ENCODE results near the gene SLC7A10.

SLC7A10 gene

DNA sequence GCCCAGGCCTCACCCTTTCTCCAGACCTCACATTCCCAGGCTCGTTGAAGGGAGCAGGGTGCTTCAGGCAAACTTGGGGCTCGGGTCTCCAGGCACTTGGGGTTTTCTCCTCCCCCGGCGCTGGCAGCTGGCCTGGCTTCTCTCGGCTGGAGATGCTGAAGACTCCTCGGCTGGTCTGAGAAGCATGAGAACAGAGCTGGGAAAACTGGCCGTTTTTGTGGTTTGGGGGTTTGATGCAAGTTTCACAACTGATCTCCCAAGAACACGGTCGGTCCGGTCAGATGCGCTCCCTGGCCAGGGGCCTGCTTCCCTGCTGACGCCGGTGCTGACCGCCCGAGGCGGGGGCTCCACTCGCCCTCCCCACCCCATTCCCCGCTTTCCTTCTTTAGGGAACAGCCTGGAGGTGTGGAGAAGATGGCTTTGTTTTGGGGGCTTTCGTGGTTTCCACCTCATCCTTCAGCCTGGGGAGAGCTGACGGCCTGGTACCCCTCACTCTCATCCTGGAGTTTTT lies 41.4 kb upstream of the SLC7A10 start:
- H3K4me3 ChIP-seq (ENCODE audit: low read depth, low read length, poor library complexity, severe bottlenecking) = no peak overlapping the region
- H3K36me3 ChIP-seq (ENCODE audit: insufficient read depth, low read length) = no peaks in the 10 kb centered on the region
- H3K9me2 ChIP-seq (ENCODE audit: low read depth, low read length) = no peaks in the 10 kb centered on the region
- H2AFZ ChIP-seq (ENCODE audit: low read length) = no peak overlapping the region
- H3K27ac ChIP-seq (ENCODE audit: low read depth, low read length, poor library complexity, severe bottlenecking) = no peak overlapping the region
- H3K9me3 ChIP-seq (ENCODE audit: low read length) = no peaks in the 10 kb centered on the region
- no peaks in the 10 kb centered on the region for H3K4me1 ChIP-seq (ENCODE audit: insufficient read depth, low read length, severe bottlenecking)
- no peaks in the 10 kb centered on the region for H3K27me3 ChIP-seq (ENCODE audit: insufficient read depth, low read length)
- no peak overlapping the region for H3K4me2 ChIP-seq (ENCODE audit: low read length)
- no peak overlapping the region for H3K9ac ChIP-seq (ENCODE audit: low read length)
- H3F3A ChIP-seq (ENCODE audit: insufficient read depth, low read length) = no peaks in the 10 kb centered on the region
- no peaks in the 10 kb centered on the region for H3K79me2 ChIP-seq (ENCODE audit: insufficient read depth, low read length)
- no peak for TF ChIP-seq EZH2 (IDR thresholded peaks at IDR 0.05; ENCODE audit: borderline replicate concordance, low read length)
- TF ChIP-seq, protein P1, sequence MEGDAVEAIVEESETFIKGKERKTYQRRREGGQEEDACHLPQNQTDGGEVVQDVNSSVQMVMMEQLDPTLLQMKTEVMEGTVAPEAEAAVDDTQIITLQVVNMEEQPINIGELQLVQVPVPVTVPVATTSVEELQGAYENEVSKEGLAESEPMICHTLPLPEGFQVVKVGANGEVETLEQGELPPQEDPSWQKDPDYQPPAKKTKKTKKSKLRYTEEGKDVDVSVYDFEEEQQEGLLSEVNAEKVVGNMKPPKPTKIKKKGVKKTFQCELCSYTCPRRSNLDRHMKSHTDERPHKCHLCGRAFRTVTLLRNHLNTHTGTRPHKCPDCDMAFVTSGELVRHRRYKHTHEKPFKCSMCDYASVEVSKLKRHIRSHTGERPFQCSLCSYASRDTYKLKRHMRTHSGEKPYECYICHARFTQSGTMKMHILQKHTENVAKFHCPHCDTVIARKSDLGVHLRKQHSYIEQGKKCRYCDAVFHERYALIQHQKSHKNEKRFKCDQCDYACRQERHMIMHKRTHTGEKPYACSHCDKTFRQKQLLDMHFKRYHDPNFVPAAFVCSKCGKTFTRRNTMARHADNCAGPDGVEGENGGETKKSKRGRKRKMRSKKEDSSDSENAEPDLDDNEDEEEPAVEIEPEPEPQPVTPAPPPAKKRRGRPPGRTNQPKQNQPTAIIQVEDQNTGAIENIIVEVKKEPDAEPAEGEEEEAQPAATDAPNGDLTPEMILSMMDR (IDR thresholded peaks at IDR 0.05; ENCODE audit: low read length) = no peak
- no peaks in the 10 kb centered on the region for H4K20me1 ChIP-seq (ENCODE audit: insufficient read depth, low read length)

DNA sequence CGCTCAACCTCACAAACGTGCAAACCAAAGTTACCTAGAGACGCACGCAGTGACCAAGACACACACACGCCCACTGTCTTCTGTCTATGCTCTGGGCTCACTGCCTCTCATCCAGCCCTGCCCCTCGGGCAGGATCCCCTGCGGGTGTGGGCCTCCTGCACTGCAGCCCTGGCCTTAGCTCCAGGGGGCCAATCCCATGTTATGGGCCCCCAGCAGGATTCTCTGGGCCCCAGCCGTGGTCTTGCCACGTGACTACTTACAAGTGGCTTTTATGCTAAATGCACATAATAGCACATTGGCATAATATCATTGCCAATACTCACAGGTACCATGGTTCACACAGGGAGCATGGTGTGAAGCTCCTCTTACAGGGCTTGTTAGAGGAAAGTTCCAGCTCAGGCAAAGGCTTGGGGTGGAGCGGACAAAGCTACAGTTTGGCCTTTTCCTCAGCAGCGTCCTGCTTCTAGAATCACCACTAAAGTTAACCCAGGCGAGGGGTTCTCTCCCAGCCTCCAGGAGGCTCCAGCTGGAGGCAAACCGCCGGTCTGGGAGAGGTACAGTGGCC lies 39.3 kb upstream of the SLC7A10 start:
- H3K27ac ChIP-seq (ENCODE audit: low read depth, low read length, poor library complexity, severe bottlenecking) = no peak overlapping the region
- H3K9ac ChIP-seq (ENCODE audit: low read length) = no peak overlapping the region
- no peak overlapping the region for H3K4me3 ChIP-seq (ENCODE audit: low read depth, low read length, poor library complexity, severe bottlenecking)
- no peak for TF ChIP-seq EZH2 (IDR thresholded peaks at IDR 0.05; ENCODE audit: borderline replicate concordance, low read length)
- TF ChIP-seq, protein P1 (IDR thresholded peaks at IDR 0.05; ENCODE audit: low read length) = no peak
- no peaks in the 10 kb centered on the region for H3K27me3 ChIP-seq (ENCODE audit: insufficient read depth, low read length)
- H3K9me2 ChIP-seq (ENCODE audit: low read depth, low read length) = no peaks in the 10 kb centered on the region
- H3K79me2 ChIP-seq (ENCODE audit: insufficient read depth, low read length) = no peaks in the 10 kb centered on the region
- H3F3A ChIP-seq (ENCODE audit: insufficient read depth, low read length) = no peaks in the 10 kb centered on the region
- H3K36me3 ChIP-seq (ENCODE audit: insufficient read depth, low read length) = no peaks in the 10 kb centered on the region
- H4K20me1 ChIP-seq (ENCODE audit: insufficient read depth, low read length) = no peaks in the 10 kb centered on the region
- no peaks in the 10 kb centered on the region for H3K4me1 ChIP-seq (ENCODE audit: insufficient read depth, low read length, severe bottlenecking)
- no peak overlapping the region for H2AFZ ChIP-seq (ENCODE audit: low read length)
- no peak overlapping the region for H3K4me2 ChIP-seq (ENCODE audit: low read length)
- H3K9me3 ChIP-seq (ENCODE audit: low read length) = no peaks in the 10 kb centered on the region

DNA sequence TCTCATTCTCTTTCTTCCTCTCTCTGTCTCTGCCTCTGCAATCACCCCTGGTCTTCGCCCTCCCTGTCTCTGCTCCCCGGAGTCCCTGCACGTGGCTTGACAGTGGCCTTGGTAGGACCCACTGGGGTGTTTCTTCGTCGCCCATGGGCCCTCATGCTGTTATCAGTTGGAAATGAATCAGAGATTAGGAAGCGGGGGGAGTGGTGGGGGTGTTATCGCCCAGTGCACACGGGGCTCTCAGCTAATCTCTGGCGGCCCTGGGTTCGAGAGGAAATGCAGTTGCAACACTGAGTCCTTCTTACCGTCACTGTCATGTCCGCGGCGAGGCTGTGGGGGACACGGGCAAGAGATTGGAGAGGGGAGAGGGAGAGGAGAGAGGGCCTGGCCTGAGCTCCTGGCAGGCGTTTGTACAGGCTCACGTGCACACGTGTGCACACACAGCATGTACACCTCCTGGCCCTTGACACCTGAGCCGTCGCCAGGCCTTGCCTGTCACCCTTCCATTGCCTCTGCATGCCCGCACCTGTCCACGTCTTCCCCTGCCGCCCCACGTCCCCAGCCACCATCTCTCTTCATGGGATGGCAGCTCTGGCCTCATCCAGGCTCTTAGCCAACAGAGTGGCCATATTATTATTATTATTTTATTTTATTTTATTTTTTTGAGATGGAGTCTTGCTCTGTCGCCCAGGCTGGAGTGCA lies 37.8 kb upstream of the SLC7A10 start:
- Histone ChIP-seq H3K9ac (ENCODE audit: low read length) (no peak overlapping the region), H3K4me2 (ENCODE audit: low read length) (no peak overlapping the region), H4K20me1 (ENCODE audit: insufficient read depth, low read length) (no peaks in the 10 kb centered on the region), H3K27me3 (ENCODE audit: insufficient read depth, low read length) (no peaks in the 10 kb centered on the region), H3K4me1 (ENCODE audit: insufficient read depth, low read length, severe bottlenecking) (no peaks in the 10 kb centered on the region), H3K4me3 (ENCODE audit: low read depth, low read length, poor library complexity, severe bottlenecking) (no peak overlapping the region), H3K79me2 (ENCODE audit: insufficient read depth, low read length) (no peaks in the 10 kb centered on the region), H3F3A (ENCODE audit: insufficient read depth, low read length) (no peaks in the 10 kb centered on the region), H3K9me3 (ENCODE audit: low read length) (no peaks in the 10 kb centered on the region), H3K27ac (ENCODE audit: low read depth, low read length, poor library complexity, severe bottlenecking) (no peak overlapping the region), H3K9me2 (ENCODE audit: low read depth, low read length) (no peaks in the 10 kb centered on the region), H3K36me3 (ENCODE audit: insufficient read depth, low read length) (no peaks in the 10 kb centered on the region), H2AFZ (ENCODE audit: low read length) (no peak overlapping the region)
- TF ChIP-seq, protein P1 (IDR thresholded peaks at IDR 0.05; ENCODE audit: low read length) = no peak
- TF ChIP-seq EZH2 (IDR thresholded peaks at IDR 0.05; ENCODE audit: borderline replicate concordance, low read length) = no peak

Data from OCI-LY1 (cell line).